ENCODE data around the gene PDLIM1. TPM values are rescaled to one million over a fixed set of nuclear protein-coding genes. Genes with fewer than 3 reads are reported as not detected.

The PDLIM1 gene, protein sequence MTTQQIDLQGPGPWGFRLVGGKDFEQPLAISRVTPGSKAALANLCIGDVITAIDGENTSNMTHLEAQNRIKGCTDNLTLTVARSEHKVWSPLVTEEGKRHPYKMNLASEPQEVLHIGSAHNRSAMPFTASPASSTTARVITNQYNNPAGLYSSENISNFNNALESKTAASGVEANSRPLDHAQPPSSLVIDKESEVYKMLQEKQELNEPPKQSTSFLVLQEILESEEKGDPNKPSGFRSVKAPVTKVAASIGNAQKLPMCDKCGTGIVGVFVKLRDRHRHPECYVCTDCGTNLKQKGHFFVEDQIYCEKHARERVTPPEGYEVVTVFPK
- total RNA-seq (10 to 100 TPM; 14.9 to 23.5 TPM), polyA plus RNA-seq (ENCODE audit: insufficient read depth, low read depth, low replicate concordance) (64.3 TPM)
- long read RNA-seq, donor 1, transcript PDLIM1-201 (7 exons, 1,452 nt) = major isoform, 20 of 26 reads
- long read RNA-seq, donor 1, partial matches to known transcripts = 5 of 26 reads
- long read RNA-seq, donor 1, other reads (novel, unspliced or antisense) = 0 of 26 reads
- long read RNA-seq, donor 2, transcript PDLIM1-201 (7 exons, 1,452 nt) = major isoform, 9 of 9 reads
- long read RNA-seq, donor 2, partial matches to known transcripts = 0 of 9 reads
- long read RNA-seq, donor 2, other reads (novel, unspliced or antisense) = 0 of 9 reads

DNA sequence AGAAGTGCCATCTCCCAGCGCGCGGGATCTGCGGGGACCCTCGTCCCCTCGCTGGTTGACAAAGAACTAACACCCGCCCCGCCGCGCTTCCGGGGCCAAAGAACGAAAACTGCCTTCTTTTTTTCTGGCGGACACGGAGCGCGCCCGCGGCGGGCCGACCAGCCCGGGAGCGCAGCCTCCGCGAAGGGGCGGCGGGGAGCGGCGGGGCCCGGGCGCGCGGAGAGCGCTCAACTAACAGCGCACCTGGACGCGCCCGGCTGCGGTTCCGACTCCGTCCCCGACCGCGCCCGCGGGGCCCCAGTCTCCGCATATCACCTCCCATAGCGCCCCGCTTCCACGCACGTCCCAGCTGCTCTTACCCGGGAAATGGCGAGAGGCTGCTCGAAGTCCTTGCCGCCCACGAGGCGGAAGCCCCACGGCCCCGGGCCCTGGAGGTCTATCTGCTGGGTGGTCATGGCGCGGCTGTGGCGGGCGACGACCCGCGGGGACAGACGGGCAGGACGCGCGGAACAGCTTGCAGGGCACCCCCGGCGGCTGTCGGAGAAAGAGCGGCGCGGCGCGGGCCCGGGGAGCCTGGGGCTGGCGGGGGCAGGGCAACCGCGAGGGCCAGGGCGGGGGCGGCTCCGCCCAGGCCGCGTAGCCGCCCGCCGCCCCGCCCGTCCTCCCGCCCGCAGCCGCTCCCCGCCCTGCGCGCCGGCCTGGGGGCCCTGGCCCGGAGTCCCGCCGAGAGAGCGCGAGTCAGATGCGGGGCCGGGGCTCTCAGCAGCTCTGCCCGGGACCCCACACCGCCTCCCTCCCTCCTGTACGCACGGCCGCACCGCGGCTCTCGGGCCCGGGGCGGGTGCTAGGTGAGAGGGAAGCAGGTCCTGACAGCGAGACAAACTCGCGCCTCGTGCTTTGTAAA, at the start of gene PDLIM1:
TSS of gene PDLIM1 (minus strand) at position 543 of the 904 bp plus-strand sequence. CDS start at position 455, 88 bp downstream.
- Histone ChIP-seq H3K27me3 (no peaks in the 10 kb centered on the region), H3K4me1 (no peaks in the 10 kb centered on the region), H3K9me3 (no peaks in the 10 kb centered on the region), H3K36me3 (ENCODE audit: low read depth, missing control alignments) (no peaks in the 10 kb centered on the region), H3K27ac (peak within 1 kb of the TSS; percentile 44 to 74), H3K4me3 (peak within 1 kb of the TSS; percentile 70)
- WGBS, 2 donors = 4% methylated on average over 9 to 19 of the region's 119 CpGs
- TF ChIP-seq POLR2A (IDR thresholded peaks at IDR 0.05) (no peak), CTCF (IDR thresholded peaks at IDR 0.05) (no peak)
- peak; percentile 22 for DNase-seq
- intact Hi-C loops (cut with DNase I; ENCODE audit: low total_unique reads) = no loop called here

DNA sequence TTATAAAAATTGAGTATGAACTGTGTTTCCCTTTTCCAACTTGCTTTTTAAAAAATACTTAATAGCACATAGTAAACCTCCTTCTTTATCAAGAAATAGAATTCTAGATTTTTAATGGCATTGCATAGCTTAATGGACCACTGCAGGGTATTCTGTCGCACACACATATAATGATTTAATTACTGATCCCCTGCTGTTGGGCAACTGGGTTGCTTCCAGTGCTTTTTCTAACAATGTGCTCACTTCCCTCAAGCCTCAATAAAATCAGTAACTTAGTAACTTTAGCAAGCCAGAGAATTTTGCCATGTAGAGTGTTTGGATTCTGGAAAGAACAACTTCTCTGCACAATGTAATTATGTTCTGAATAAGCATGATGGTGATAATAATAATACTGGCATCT, 49.1 kb upstream of the PDLIM1 start:
- DNase-seq = no peak
- H3K27me3 ChIP-seq = no peaks in the 10 kb centered on the region
- H3K36me3 ChIP-seq (ENCODE audit: low read depth, missing control alignments) = no peaks in the 10 kb centered on the region
- TF ChIP-seq CTCF (IDR thresholded peaks at IDR 0.05) = no peak
- no peak for TF ChIP-seq POLR2A (IDR thresholded peaks at IDR 0.05)
- no peak overlapping the region for H3K4me3 ChIP-seq
- no peaks in the 10 kb centered on the region for H3K4me1 ChIP-seq
- no peak overlapping the region for H3K27ac ChIP-seq
- WGBS, 2 donors = 95 to 100% methylated on average over 1 of the region's 1 CpG
- no peaks in the 10 kb centered on the region for H3K9me3 ChIP-seq
- intact Hi-C loops (cut with DNase I; ENCODE audit: low total_unique reads) = no loop called here

DNA sequence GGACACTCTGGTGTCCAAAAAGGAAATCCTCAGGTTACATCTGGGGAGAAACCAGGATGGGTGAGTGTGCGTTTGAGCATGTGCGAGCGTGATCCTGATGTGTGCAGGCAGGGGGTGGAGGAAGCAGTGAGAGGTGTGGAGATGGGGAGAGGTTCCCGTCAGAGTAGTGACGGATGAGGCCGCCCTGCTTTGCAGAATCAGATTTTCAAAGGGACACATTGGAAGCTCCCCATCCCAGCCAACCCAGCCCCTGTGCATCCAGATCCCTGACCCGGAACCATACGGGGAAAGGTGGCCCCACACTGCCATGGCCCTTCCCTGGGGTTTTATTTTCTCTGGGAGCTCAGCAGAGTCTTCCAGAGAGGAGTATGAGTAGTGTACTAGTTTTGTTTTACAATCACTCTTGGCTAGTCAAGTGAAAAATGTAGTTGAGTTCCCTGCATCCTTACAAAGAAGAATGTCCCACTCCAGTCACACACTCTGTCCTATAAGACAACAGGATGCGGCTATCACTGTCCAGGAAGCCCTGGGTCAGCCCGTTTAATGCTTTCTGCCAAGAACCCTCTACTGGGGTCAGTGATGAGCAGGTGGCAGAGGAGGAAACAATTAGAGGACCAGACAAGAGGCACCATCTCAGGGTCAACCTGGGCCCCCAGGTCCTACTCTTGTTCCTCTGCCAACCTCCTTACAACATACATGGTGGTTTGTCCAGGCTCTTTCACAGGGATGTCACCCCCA, 46.8 kb upstream of the PDLIM1 start:
- WGBS, 2 donors = 83 to 84% methylated on average over 10 of the region's 10 CpGs
- intact Hi-C loops (cut with DNase I; ENCODE audit: low total_unique reads) = no loop called here
- no peaks in the 10 kb centered on the region for H3K27me3 ChIP-seq
- no peak for DNase-seq
- no peak overlapping the region for H3K27ac ChIP-seq
- no peaks in the 10 kb centered on the region for H3K9me3 ChIP-seq
- H3K36me3 ChIP-seq (ENCODE audit: low read depth, missing control alignments) = no peaks in the 10 kb centered on the region
- no peak overlapping the region for H3K4me3 ChIP-seq
- H3K4me1 ChIP-seq = no peaks in the 10 kb centered on the region
- TF ChIP-seq CTCF (IDR thresholded peaks at IDR 0.05) (no peak), POLR2A (IDR thresholded peaks at IDR 0.05) (no peak)

DNA sequence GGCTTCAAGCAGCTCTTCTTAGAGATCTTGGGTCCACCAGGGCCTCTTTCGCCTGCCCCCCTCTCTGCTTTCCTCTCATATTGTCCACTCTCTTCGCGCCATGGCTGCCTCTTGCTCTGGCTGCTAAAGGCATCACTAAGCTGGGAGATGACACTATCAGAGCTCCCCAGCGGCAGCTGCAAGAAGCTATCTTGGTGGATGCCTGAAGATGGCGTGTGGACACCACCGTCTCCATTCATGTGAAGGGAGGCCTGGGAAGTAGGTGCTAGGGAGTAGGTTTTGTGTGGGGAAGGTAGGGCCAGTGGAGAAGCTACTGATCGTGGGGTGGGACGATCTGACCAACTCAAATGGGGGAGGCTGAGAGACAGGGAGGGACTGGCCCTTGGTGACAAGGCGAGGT, 45.9 kb upstream of the PDLIM1 start:
- H3K9me3 ChIP-seq = no peaks in the 10 kb centered on the region
- no peaks in the 10 kb centered on the region for H3K36me3 ChIP-seq (ENCODE audit: low read depth, missing control alignments)
- intact Hi-C loops (cut with DNase I; ENCODE audit: low total_unique reads) = no loop called here
- TF ChIP-seq CTCF (IDR thresholded peaks at IDR 0.05) (no peak), POLR2A (IDR thresholded peaks at IDR 0.05) (no peak)
- H3K4me1 ChIP-seq = no peaks in the 10 kb centered on the region
- no peak for DNase-seq
- H3K27me3 ChIP-seq = no peaks in the 10 kb centered on the region
- 90 to 96% methylated on average over 9 of the region's 9 CpGs for WGBS, 2 donors
- no peak overlapping the region for H3K4me3 ChIP-seq
- no peak overlapping the region for H3K27ac ChIP-seq
